GM12878 (cell line): ENCODE data around the gene KIAA1217. TPM values are rescaled to one million over a fixed set of nuclear protein-coding genes. Genes with fewer than 3 reads are reported as not detected.

Experiments used
- ATF7 ChIP-seq: fragments of 450-650 bp; IDR thresholded peaks from 2 replicates; pipeline ENCODE4 v1.6.1; 2016; ENCODE audit warnings: low read depth, mild to moderate bottlenecking
- BCL3 ChIP-seq: IDR thresholded peaks from 2 replicates; pipeline ENCODE4 v1.6.1; 2011; ENCODE audit warnings: borderline replicate concordance, low read depth, mild to moderate bottlenecking, moderate library complexity, low read length; ENCODE audit not compliant: insufficient read depth, poor library complexity, severe bottlenecking
- BRCA1 ChIP-seq: IDR thresholded peaks from 2 replicates; pipeline ENCODE4 v1.6.1; 2011; ENCODE audit warnings: low read depth, low read length, improper control_type of control experiment
- CBX3 ChIP-seq: fragments of 200-600 bp; sonication (generic); IDR thresholded peaks from 2 replicates; pipeline ENCODE4 v1.6.1; 2016; ENCODE audit warnings: low read depth, borderline replicate concordance
- CUX1 ChIP-seq: IDR thresholded peaks from 2 replicates; pipeline ENCODE4 v1.6.1; 2012; ENCODE audit warnings: improper control_type of control experiment, low read depth, low read length; ENCODE audit not compliant: insufficient replicate concordance
- IKZF1 ChIP-seq: fragments of 450-650 bp; conservative IDR thresholded peaks from 2 replicates; pipeline ENCODE4 v1.6.1; 2017; ENCODE audit warnings: antibody characterized with exemption, mild to moderate bottlenecking
- MAX ChIP-seq: IDR thresholded peaks from 2 replicates; pipeline ENCODE4 v1.6.1; 2012; ENCODE audit warnings: low read depth, low read length, improper control_type of control experiment
- MYC ChIP-seq: IDR thresholded peaks from 2 replicates; pipeline ENCODE4 v1.6.1; 2011; ENCODE audit warnings: mild to moderate bottlenecking, low read length, moderate library complexity, inconsistent platforms; ENCODE audit not compliant: insufficient read depth, insufficient replicate concordance, insufficient read length, severe bottlenecking
- NFYA ChIP-seq: IDR thresholded peaks from 2 replicates; pipeline ENCODE4 v1.6.1; 2011; ENCODE audit warnings: low read depth, mild to moderate bottlenecking, low read length, improper control_type of control experiment, borderline replicate concordance
- NKRF ChIP-seq: fragments of 450-650 bp; conservative IDR thresholded peaks from 2 replicates; pipeline ENCODE4 v1.6.1; 2017; ENCODE audit warnings: mild to moderate bottlenecking, moderate library complexity
- RAD21 ChIP-seq: IDR thresholded peaks from 2 replicates; pipeline ENCODE4 v1.6.1; 2011; ENCODE audit warnings: mild to moderate bottlenecking, low read depth, low read length, moderate library complexity; ENCODE audit not compliant: insufficient read depth
- RUNX3 ChIP-seq: IDR thresholded peaks from 2 replicates; pipeline ENCODE4 v1.6.1; 2012; ENCODE audit warnings: low read length, inconsistent platforms
- TBL1XR1 ChIP-seq: IDR thresholded peaks from 2 replicates; pipeline ENCODE4 v1.6.1; 2012; ENCODE audit warnings: low read depth, low read length, improper control_type of control experiment
- TCF7 ChIP-seq: IDR thresholded peaks from 2 replicates; pipeline ENCODE4 v1.6.1; 2014; ENCODE audit warnings: antibody characterized with exemption, borderline replicate concordance
- polyA plus RNA-seq, 11 experiments: library from polyadenylated mRNA; depleted of rRNA in 4 of 11; unstranded in 6 of 11; stranded (reverse) in 5 of 11; fragments of >200 nt; fragmentation: Nextera tagmentation in 4 of 11; fragmentation: Illumina TruSeq in 1 of 11; extraction: Ambion mirVana in 4 of 11; extraction: Trizol in 1 of 11; gene quantifications; 1 replicate in 1 of 11; 2 replicates in 10 of 11; pipeline versions ENCODE4 v1.2.1 to v1.2.3, GENCODE V29; 2011 to 2016; ENCODE audit warnings: inconsistent platforms in 2 of 11, missing spikeins in 2 of 11, low read depth in 1 of 11
- total RNA-seq, 4 experiments: library from RNA; depleted of rRNA in 3 of 4; stranded (reverse); fragments of >200 nt in 3 of 4; fragmentation: Illumina TruSeq in 1 of 4; extraction: Trizol in 1 of 4; gene quantifications; 2 replicates each; pipeline versions ENCODE4 v1.2.1 to v1.2.3, GENCODE V29; 2013 to 2021

The KIAA1217 gene
- total and polyA plus RNA-seq, 10 of the 15 experiments (the other 5 are each of a cell fraction or from before 2014, with no cell fraction given) = 0.57 to 3.8 (median 2.1) TPM

DNA sequence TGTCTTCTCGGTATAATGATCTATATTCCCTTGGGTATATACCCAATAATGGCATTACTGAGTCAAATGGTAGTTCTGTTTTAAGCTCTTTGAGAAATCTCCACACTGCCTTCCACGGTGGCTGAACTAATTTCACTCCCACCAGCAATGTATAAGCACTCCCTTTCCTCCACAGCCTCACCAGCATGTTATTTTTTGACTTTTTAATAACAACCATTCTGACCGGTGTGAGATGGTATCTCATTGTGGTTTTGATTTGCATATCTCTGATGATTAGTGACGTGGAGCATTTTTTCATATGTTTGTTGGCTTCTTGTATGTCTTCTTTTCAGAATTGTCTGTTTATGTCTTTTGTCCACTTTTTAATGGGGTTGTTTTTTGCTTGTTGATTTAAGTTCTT is 33.6 kb downstream of the KIAA1217 start (continued):
- no peak for TF ChIP-seq BCL3
- no peak for TF ChIP-seq MAX
- TF ChIP-seq RUNX3 = peak; percentile 15; the same call in 1 of the 2 replicates
- no peak for TF ChIP-seq TCF7
- no peak for TF ChIP-seq CUX1
- TF ChIP-seq BRCA1 = no peak
- TF ChIP-seq IKZF1 = no peak
- no peak for TF ChIP-seq NKRF
- TF ChIP-seq MYC = no peak
- no peak for TF ChIP-seq NFYA
- TF ChIP-seq RAD21 = no peak
- TF ChIP-seq CBX3 = no peak
- TF ChIP-seq ATF7 = no peak
- TF ChIP-seq TBL1XR1 = no peak
